ENCODE measurements around the gene SLC15A1.

Gene SLC15A1

GRCh38 chr13:98774776-98775175 is 22.3 kb upstream of the SLC15A1 start:
- Histone ChIP-seq H3K9ac (ENCODE audit: low read length) (no peak overlapping the region), H3K9me2 (replicated peaks; ENCODE audit: insufficient read depth, low read length) (no peaks in the 10 kb centered on the region), H3F3A (ENCODE audit: insufficient read depth, low read length) (no peaks in the 10 kb centered on the region), H3K27ac (ENCODE audit: low read length) (no peak overlapping the region), H3K4me3 (ENCODE audit: low read length) (no peak overlapping the region), H4K20me1 (ENCODE audit: insufficient read depth, low read length) (no peaks in the 10 kb centered on the region), H3K79me2 (ENCODE audit: low read length) (no peaks in the 10 kb centered on the region), H3K4me2 (ENCODE audit: low read depth, low read length) (no peak overlapping the region), H3K36me3 (replicated peaks; ENCODE audit: insufficient read depth, low read length) (no peaks in the 10 kb centered on the region), H2AFZ (ENCODE audit: low read length) (no peak overlapping the region), H3K27me3 (replicated peaks; ENCODE audit: insufficient read depth, low read length) (no peaks in the 10 kb centered on the region), H3K9me3 (replicated peaks; ENCODE audit: insufficient read depth, low read length) (no peaks in the 10 kb centered on the region), H3K4me1 (ENCODE audit: low read length) (no peaks in the 10 kb centered on the region)
- no peak for DNase-seq
- TF ChIP-seq EZH2 (optimal IDR thresholded peaks at IDR 0.05; ENCODE audit: low read depth, low read length) (no peak), CTCF (IDR thresholded peaks at IDR 0.05; ENCODE audit: low read length) (no peak), EZH2phosphoT487 (IDR thresholded peaks at IDR 0.05; ENCODE audit: low read length) (no peak)

- H3F3A ChIP-seq (ENCODE audit: insufficient read depth, low read length) = no peaks in the 10 kb centered on the region
Observed at GRCh38 chr13:98773921-98774320, 21.4 kb upstream of the SLC15A1 start.

GRCh38 chr13:98772794-98773452 is 20.5 kb upstream of the SLC15A1 start:
- no peaks in the 10 kb centered on the region for H3K79me2 ChIP-seq (ENCODE audit: low read length)

More at GRCh38 chr13:98773921-98774320, 21.4 kb upstream of the SLC15A1 start:
- Histone ChIP-seq H3K27me3 (replicated peaks; ENCODE audit: insufficient read depth, low read length) (no peaks in the 10 kb centered on the region), H3K9ac (ENCODE audit: low read length) (no peak overlapping the region), H3K4me2 (ENCODE audit: low read depth, low read length) (no peak overlapping the region), H3K36me3 (replicated peaks; ENCODE audit: insufficient read depth, low read length) (no peaks in the 10 kb centered on the region), H3K4me3 (ENCODE audit: low read length) (no peak overlapping the region), H3K79me2 (ENCODE audit: low read length) (no peaks in the 10 kb centered on the region), H2AFZ (ENCODE audit: low read length) (no peak overlapping the region), H3K27ac (ENCODE audit: low read length) (no peak overlapping the region), H3K9me3 (replicated peaks; ENCODE audit: insufficient read depth, low read length) (no peaks in the 10 kb centered on the region), H4K20me1 (ENCODE audit: insufficient read depth, low read length) (no peaks in the 10 kb centered on the region), H3K4me1 (ENCODE audit: low read length) (no peaks in the 10 kb centered on the region), H3K9me2 (replicated peaks; ENCODE audit: insufficient read depth, low read length) (no peaks in the 10 kb centered on the region)
- TF ChIP-seq CTCF (IDR thresholded peaks at IDR 0.05; ENCODE audit: low read length) = no peak
- TF ChIP-seq EZH2phosphoT487 (IDR thresholded peaks at IDR 0.05; ENCODE audit: low read length) = no peak
- TF ChIP-seq EZH2 (optimal IDR thresholded peaks at IDR 0.05; ENCODE audit: low read depth, low read length) = no peak
- DNase-seq = no peak

More at GRCh38 chr13:98772794-98773452, 20.5 kb upstream of the SLC15A1 start:
- H3F3A ChIP-seq (ENCODE audit: insufficient read depth, low read length) = no peaks in the 10 kb centered on the region
- DNase-seq = no peak
- H3K9me3 ChIP-seq (replicated peaks; ENCODE audit: insufficient read depth, low read length) = no peaks in the 10 kb centered on the region
- no peak for TF ChIP-seq CTCF (IDR thresholded peaks at IDR 0.05; ENCODE audit: low read length)
- TF ChIP-seq EZH2 (optimal IDR thresholded peaks at IDR 0.05; ENCODE audit: low read depth, low read length) = no peak
- no peak for TF ChIP-seq EZH2phosphoT487 (IDR thresholded peaks at IDR 0.05; ENCODE audit: low read length)
- H3K4me3 ChIP-seq (ENCODE audit: low read length) = no peak overlapping the region
- no peaks in the 10 kb centered on the region for H3K36me3 ChIP-seq (replicated peaks; ENCODE audit: insufficient read depth, low read length)
- no peaks in the 10 kb centered on the region for H3K4me1 ChIP-seq (ENCODE audit: low read length)
- no peaks in the 10 kb centered on the region for H4K20me1 ChIP-seq (ENCODE audit: insufficient read depth, low read length)
- H3K27me3 ChIP-seq (replicated peaks; ENCODE audit: insufficient read depth, low read length) = no peaks in the 10 kb centered on the region
- no peak overlapping the region for H3K9ac ChIP-seq (ENCODE audit: low read length)
- no peak overlapping the region for H3K4me2 ChIP-seq (ENCODE audit: low read depth, low read length)
- H3K9me2 ChIP-seq (replicated peaks; ENCODE audit: insufficient read depth, low read length) = no peaks in the 10 kb centered on the region
- no peak overlapping the region for H2AFZ ChIP-seq (ENCODE audit: low read length)
- H3K27ac ChIP-seq (ENCODE audit: low read length) = no peak overlapping the region

Measured in MM.1S (cell line).